Endothelial cell of umbilical vein (primary cell): ENCODE measurements around the gene AP3S1.

Experiments used
- EZH2 ChIP-seq: IDR thresholded peaks from 2 replicates; pipeline ENCODE4 v1.6.1; 2012; ENCODE audit warnings: borderline replicate concordance, low read depth, mild to moderate bottlenecking, moderate library complexity, low read length, inconsistent platforms; ENCODE audit not compliant: severe bottlenecking
- FOS ChIP-seq: IDR thresholded peaks from 2 replicates; pipeline ENCODE4 v1.6.1; 2011; ENCODE audit warnings: mild to moderate bottlenecking, low read length, moderate library complexity, borderline replicate concordance; ENCODE audit not compliant: insufficient read depth
- MAX ChIP-seq: IDR thresholded peaks from 2 replicates; pipeline ENCODE4 v1.6.1; 2011; ENCODE audit not compliant: insufficient read depth, insufficient read length
- POLR2A ChIP-seq: IDR thresholded peaks from 2 replicates; pipeline ENCODE4 v1.6.1; 2012; ENCODE audit warnings: low read depth, mild to moderate bottlenecking, control low read depth, low read length
- POLR2AphosphoS5 ChIP-seq: IDR thresholded peaks from 2 replicates; pipeline ENCODE4 v1.6.1; 2012; ENCODE audit warnings: low read depth, mild to moderate bottlenecking, control low read depth, low read length, moderate library complexity; ENCODE audit not compliant: insufficient read depth
- TF ChIP-seq, protein P1 (sequence below), 2 donors: IDR thresholded peaks; 1 replicate in 1 of 2; 2 replicates in 1 of 2; pipeline ENCODE4 v1.5.1; 2011; ENCODE audit warnings: low read length in 2 of 2, mild to moderate bottlenecking in 2 of 2, moderate library complexity in 2 of 2, control low read depth in 1 of 2, inconsistent platforms in 1 of 2, low read depth in 1 of 2; ENCODE audit not compliant: insufficient read depth in 1 of 2; ENCODE audit errors: extremely low read depth in 1 of 2

GRCh38 chr5:115798252-115798651, 43.5 kb upstream of the AP3S1 start:
- TF ChIP-seq, protein P1, sequence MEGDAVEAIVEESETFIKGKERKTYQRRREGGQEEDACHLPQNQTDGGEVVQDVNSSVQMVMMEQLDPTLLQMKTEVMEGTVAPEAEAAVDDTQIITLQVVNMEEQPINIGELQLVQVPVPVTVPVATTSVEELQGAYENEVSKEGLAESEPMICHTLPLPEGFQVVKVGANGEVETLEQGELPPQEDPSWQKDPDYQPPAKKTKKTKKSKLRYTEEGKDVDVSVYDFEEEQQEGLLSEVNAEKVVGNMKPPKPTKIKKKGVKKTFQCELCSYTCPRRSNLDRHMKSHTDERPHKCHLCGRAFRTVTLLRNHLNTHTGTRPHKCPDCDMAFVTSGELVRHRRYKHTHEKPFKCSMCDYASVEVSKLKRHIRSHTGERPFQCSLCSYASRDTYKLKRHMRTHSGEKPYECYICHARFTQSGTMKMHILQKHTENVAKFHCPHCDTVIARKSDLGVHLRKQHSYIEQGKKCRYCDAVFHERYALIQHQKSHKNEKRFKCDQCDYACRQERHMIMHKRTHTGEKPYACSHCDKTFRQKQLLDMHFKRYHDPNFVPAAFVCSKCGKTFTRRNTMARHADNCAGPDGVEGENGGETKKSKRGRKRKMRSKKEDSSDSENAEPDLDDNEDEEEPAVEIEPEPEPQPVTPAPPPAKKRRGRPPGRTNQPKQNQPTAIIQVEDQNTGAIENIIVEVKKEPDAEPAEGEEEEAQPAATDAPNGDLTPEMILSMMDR (IDR thresholded peaks at IDR 0.05; ENCODE audit: extremely low read depth in 1 of 2, insufficient read depth in 1 of 2, low read depth in 1 of 2, low read length in 2 of 2): no peak
- TF ChIP-seq POLR2AphosphoS5: no peak
- no peak for TF ChIP-seq EZH2
- TF ChIP-seq POLR2A: no peak
- TF ChIP-seq FOS: no peak
- no peak for TF ChIP-seq MAX
